Measurements from ENCODE around the gene FMO3. TPM values are rescaled to one million over a fixed set of nuclear protein-coding genes. Genes with fewer than 3 reads are reported as not detected.

The FMO3 gene
- total RNA-seq: 1 to 10 TPM; 2.3 to 5.5 (median 4.3) TPM

GRCh38 chr1:171090604-171091003 is at the start of gene FMO3:
Gene FMO3, plus strand, starts transcription at chr1:171090905. Its CDS starts 1,754 bp downstream, at chr1:171092659.
- Histone ChIP-seq H3K27ac (no peak within 1 kb of the TSS), H3K36me3 (no peaks in the 10 kb centered on the region), H3K4me1 (no peaks in the 10 kb centered on the region), H3K9me3 (no peaks in the 10 kb centered on the region), H3K4me3 (no peak within 1 kb of the TSS), H3K27me3 (no peaks in the 10 kb centered on the region)
- no peak for ATAC-seq
- WGBS, 2 donors (ENCODE audit: low coverage in 1 of 2): 81 to 88% methylated on average over 5 of the region's 5 CpGs
- TF ChIP-seq EP300 (IDR thresholded peaks at IDR 0.05) (no peak), CTCF (IDR thresholded peaks at IDR 0.05) (no peak), POLR2A (IDR thresholded peaks at IDR 0.05) (no peak), POLR2AphosphoS5 (IDR thresholded peaks at IDR 0.05) (no peak)

- no peaks in the 10 kb centered on the region for H3K4me1 ChIP-seq
- TF ChIP-seq POLR2AphosphoS5 (IDR thresholded peaks at IDR 0.05): no peak
- no peak overlapping the region for H3K27ac ChIP-seq
- no peak for ATAC-seq
- no peaks in the 10 kb centered on the region for H3K36me3 ChIP-seq
- peaks cover 0 to 30% (median 0%) of the 10 kb centered on the region in 3 donors for H3K9me3 ChIP-seq
- peaks cover 10% of the 10 kb centered on the region for H3K27me3 ChIP-seq
- H3K4me3 ChIP-seq: no peak overlapping the region
- 100% methylated on average over 1 of the region's 2 CpGs; no CpG with 5 or more reads in 1 of the 2 donors for WGBS, 2 donors (ENCODE audit: low coverage in 1 of 2)
These were observed 42.7 kb upstream of the FMO3 start for GRCh38 chr1:171048014-171048413.

GRCh38 chr1:171052977-171053376 is 37.7 kb upstream of the FMO3 start:
- ATAC-seq: no peak
- Histone ChIP-seq H3K27me3 (peaks cover 10% of the 10 kb centered on the region), H3K4me1 (no peaks in the 10 kb centered on the region), H3K4me3 (no peak overlapping the region), H3K9me3 (peaks cover 0 to 18% (median 0%) of the 10 kb centered on the region in 3 donors), H3K27ac (no peak overlapping the region), H3K36me3 (no peaks in the 10 kb centered on the region)
- TF ChIP-seq POLR2A (IDR thresholded peaks at IDR 0.05) (no peak), POLR2AphosphoS5 (IDR thresholded peaks at IDR 0.05) (no peak)
- 88% methylated on average over 2 of the region's 2 CpGs; no CpG with 5 or more reads in 1 of the 2 donors for WGBS, 2 donors (ENCODE audit: low coverage in 1 of 2)

GRCh38 chr1:171055966-171056643 is 34.6 kb upstream of the FMO3 start:
- TF ChIP-seq POLR2AphosphoS5 (IDR thresholded peaks at IDR 0.05) (no peak), EP300 (IDR thresholded peaks at IDR 0.05) (no peak), POLR2A (IDR thresholded peaks at IDR 0.05) (no peak), CTCF (IDR thresholded peaks at IDR 0.05) (no peak)
- peaks cover 10% of the 10 kb centered on the region for H3K27me3 ChIP-seq
- no peaks in the 10 kb centered on the region for H3K4me1 ChIP-seq
- no CpG with 5 or more reads among the region's 3 CpGs for WGBS, 2 donors (ENCODE audit: low coverage in 1 of 2)
- no peaks in the 10 kb centered on the region for H3K36me3 ChIP-seq
- no peak for ATAC-seq
- H3K9me3 ChIP-seq: peaks cover 0 to 7% (median 0%) of the 10 kb centered on the region in 3 donors
- no peak overlapping the region for H3K4me3 ChIP-seq
- H3K27ac ChIP-seq: no peak overlapping the region

GRCh38 chr1:171061425-171062143 is 29.1 kb upstream of the FMO3 start:
- Histone ChIP-seq H3K9me3 (no peaks in the 10 kb centered on the region), H3K4me3 (no peak overlapping the region), H3K27ac (no peak overlapping the region), H3K27me3 (no peaks in the 10 kb centered on the region), H3K36me3 (no peaks in the 10 kb centered on the region), H3K4me1 (no peaks in the 10 kb centered on the region)
- no peak for TF ChIP-seq POLR2A (IDR thresholded peaks at IDR 0.05)
- no peak for TF ChIP-seq CTCF (IDR thresholded peaks at IDR 0.05)
- TF ChIP-seq POLR2AphosphoS5 (IDR thresholded peaks at IDR 0.05): no peak
- TF ChIP-seq EP300 (IDR thresholded peaks at IDR 0.05): no peak
- 71 to 94% methylated on average over 2 of the region's 2 CpGs for WGBS, 2 donors (ENCODE audit: low coverage in 1 of 2)
- ATAC-seq: no peak
